ENCODE measurements around the gene SEM1. TPM values are rescaled to one million over a fixed set of nuclear protein-coding genes. Genes with fewer than 3 reads are reported as not detected.
"Not testable (repeated sequence)": the region's sequence is repeated elsewhere in the genome, so short reads cannot be mapped to it uniquely, and the experiment has no call there.

Gene SEM1
- total RNA-seq, 6 experiments from 2014 or later, result 35.0 to 87.7 (median 45.9) TPM

DNA sequence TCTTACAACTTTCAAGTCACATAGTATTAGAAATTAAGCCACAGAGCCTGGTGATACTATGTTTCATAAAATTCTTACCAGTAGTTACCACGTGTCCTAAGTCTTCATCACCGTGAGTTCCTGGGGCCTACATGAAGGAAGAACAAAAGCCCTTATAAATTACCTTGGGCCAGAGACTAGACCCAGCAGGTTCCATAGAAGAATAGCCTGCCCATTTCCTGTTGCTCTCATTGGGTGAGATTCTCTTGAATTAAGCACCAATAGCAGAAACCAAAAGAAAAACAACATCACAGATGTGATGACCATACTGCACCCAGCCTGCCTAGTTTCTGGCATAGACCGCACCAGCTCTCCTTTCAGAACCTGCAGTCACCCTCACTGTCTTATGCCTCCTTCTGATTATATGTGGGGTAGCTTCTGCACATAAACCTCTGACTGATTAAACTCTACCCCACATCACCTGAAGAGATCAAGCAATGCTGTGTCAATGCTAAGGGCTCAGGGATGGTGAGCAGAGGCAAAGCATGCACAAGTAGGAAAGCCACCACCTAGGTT, 18.0 kb upstream of the SEM1 start:
- Mint-ChIP-seq H3K4me3 (no peak overlapping the region), H3K27ac (no peak overlapping the region)

DNA sequence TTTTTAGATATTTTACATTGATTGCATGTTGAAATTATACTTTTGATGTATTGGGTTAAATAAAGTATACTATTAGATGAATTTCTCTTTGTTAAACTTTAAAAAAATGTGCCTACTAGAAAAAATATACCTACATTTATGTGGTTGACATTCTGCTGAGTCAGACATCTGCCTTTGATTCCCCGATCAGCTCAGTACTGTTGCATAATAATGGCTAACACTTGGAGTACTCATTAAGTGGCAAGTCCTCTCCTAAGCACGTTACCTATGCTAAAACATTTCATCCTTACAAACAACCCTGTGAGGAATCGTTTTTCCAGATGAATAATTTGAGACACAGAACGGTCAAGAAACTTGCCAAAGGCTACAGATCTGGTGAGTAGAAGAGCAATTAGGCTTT, 14.0 kb upstream of the SEM1 start:
- H3K4me1 Mint-ChIP-seq (ENCODE audit: low read depth), result no peaks in the 10 kb centered on the region
- H3K27me3 Mint-ChIP-seq (ENCODE audit: insufficient read depth), result no peaks in the 10 kb centered on the region
- no peaks in the 10 kb centered on the region for H3K36me3 Mint-ChIP-seq (ENCODE audit: low read depth)
- TF ChIP-seq, protein P1, sequence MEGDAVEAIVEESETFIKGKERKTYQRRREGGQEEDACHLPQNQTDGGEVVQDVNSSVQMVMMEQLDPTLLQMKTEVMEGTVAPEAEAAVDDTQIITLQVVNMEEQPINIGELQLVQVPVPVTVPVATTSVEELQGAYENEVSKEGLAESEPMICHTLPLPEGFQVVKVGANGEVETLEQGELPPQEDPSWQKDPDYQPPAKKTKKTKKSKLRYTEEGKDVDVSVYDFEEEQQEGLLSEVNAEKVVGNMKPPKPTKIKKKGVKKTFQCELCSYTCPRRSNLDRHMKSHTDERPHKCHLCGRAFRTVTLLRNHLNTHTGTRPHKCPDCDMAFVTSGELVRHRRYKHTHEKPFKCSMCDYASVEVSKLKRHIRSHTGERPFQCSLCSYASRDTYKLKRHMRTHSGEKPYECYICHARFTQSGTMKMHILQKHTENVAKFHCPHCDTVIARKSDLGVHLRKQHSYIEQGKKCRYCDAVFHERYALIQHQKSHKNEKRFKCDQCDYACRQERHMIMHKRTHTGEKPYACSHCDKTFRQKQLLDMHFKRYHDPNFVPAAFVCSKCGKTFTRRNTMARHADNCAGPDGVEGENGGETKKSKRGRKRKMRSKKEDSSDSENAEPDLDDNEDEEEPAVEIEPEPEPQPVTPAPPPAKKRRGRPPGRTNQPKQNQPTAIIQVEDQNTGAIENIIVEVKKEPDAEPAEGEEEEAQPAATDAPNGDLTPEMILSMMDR (IDR thresholded peaks at IDR 0.05), result no peak
- DNase-seq, result no peak
- H3K27ac Mint-ChIP-seq, result no peak overlapping the region
- no peaks in the 10 kb centered on the region for H3K9me3 Mint-ChIP-seq
- H3K4me3 Mint-ChIP-seq, result no peak overlapping the region

More for the DNA sequence above, 18.0 kb upstream of the SEM1 start:
- no peaks in the 10 kb centered on the region for H3K36me3 Mint-ChIP-seq (ENCODE audit: low read depth)
- H3K27me3 Mint-ChIP-seq (ENCODE audit: insufficient read depth), result no peaks in the 10 kb centered on the region
- no peak for DNase-seq
- H3K9me3 Mint-ChIP-seq, result no peaks in the 10 kb centered on the region
- H3K4me1 Mint-ChIP-seq (ENCODE audit: low read depth), result no peaks in the 10 kb centered on the region
- TF ChIP-seq, protein P1 (IDR thresholded peaks at IDR 0.05), result no peak

DNA sequence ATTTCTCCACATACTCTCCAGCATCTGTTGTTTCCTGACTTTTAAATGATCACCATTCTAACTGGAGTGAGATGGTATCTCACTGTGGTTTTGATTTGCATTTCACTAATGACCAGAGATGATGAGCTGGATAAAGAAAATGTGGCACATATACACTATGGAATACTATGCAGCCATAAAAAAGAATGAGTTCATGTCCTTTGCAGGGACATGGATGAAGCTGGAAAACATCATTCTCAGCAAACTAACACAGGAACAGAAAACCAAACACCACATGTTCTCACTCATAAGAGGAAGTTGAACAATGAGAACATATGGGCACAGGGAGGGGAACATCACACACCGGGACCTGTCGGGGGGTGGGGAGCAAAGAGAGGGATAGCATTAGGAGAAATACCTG, 13.3 kb upstream of the SEM1 start:
- H3K4me1 Mint-ChIP-seq (ENCODE audit: low read depth); H3K9me3 Mint-ChIP-seq; H3K36me3 Mint-ChIP-seq (ENCODE audit: low read depth); DNase-seq; H3K27me3 Mint-ChIP-seq (ENCODE audit: insufficient read depth); H3K27ac Mint-ChIP-seq; H3K4me3 Mint-ChIP-seq: not testable (repeated sequence)

DNA sequence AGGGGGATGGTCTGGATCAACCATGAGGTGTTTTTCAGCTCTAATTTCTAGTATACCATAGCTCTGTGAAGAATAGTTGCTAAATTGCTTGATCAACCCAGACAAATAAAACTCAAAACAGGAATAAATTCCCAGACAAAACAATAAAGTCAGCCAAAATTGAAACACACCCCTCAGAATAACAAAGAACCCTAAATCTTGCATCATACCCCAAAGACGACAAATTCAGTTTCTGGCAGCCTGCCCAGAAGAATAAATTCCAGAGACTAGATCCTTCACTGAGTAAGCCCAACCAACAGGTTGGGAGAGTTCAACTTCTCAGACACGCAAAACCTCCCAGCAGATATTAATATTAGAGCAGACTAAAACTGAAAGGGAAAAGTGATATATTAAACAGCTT, 11.2 kb upstream of the SEM1 start:
- Mint-ChIP-seq H3K4me3 (no peak overlapping the region), H3K36me3 (ENCODE audit: low read depth) (no peaks in the 10 kb centered on the region), H3K9me3 (no peaks in the 10 kb centered on the region), H3K27me3 (ENCODE audit: insufficient read depth) (no peaks in the 10 kb centered on the region), H3K27ac (no peak overlapping the region), H3K4me1 (ENCODE audit: low read depth) (no peaks in the 10 kb centered on the region)
- DNase-seq, result no peak
- TF ChIP-seq, protein P1 (IDR thresholded peaks at IDR 0.05), result no peak

DNA sequence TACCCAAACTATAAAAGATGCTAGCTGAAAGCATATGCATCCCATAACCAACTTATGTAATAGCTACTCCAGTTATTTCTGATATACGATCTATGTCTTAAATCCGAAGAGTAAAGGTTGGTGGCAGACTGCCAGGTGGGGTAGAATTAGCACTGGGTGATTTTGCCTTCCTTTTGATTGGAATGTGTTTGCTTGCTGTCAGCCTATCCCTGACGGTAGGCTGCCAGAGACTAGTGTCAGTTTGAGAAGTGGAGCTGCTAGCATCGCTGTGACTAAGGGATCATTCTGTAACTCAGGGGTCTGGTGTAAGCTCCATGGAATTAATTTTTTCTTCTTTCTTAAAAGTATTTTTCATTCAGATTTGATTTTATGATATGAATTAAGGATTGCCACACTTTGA, 9.5 kb upstream of the SEM1 start:
- TF ChIP-seq, protein P1 (IDR thresholded peaks at IDR 0.05), result no peak
- H3K4me1 Mint-ChIP-seq (ENCODE audit: low read depth), result no peaks in the 10 kb centered on the region
- no peaks in the 10 kb centered on the region for H3K36me3 Mint-ChIP-seq (ENCODE audit: low read depth)
- H3K27ac Mint-ChIP-seq, result no peak overlapping the region
- no peaks in the 10 kb centered on the region for H3K9me3 Mint-ChIP-seq
- H3K27me3 Mint-ChIP-seq (ENCODE audit: insufficient read depth), result no peaks in the 10 kb centered on the region; the same call in 1 of the 2 replicates
- H3K4me3 Mint-ChIP-seq, result no peak overlapping the region
- DNase-seq, result no peak

DNA sequence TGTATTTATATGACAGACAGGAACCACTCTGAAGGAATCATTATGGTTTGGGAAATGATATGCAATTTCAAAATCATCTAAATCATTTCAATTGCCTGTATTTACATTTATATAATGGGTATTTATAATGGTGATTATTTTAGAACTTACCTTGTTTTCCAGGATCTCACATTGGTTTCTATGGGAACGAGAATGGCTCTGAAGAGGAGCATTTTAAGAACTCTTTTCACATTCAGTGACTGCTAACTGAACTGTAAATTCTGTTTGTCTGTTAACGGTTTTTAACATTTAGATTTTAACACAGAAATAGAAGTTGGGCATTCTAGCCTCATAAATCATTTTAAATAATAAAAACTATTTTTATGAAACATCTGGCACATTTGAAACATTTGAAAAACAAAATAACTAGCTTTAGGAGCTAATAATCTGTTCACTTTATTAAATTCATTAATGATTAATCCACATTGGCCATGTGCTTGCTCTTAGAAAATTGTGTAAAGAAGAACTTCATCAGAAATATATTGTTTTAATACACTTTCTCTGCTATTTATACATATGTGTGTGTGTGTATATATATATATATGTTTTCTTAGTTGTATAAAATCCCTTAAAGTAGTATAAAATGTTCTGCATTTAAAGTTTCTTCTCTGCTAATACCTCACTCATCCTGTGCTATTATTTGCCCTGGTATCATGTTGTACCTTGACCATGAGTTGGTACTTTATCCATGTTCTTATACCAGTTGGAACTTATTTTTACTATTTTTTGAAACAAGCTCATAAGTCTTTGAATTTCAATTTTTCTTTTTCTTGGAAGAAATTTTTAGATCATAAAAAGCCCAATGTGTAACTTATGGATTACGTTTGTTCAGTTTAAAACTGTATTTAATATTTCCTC, 8.7 kb upstream of the SEM1 start:
- Mint-ChIP-seq H3K36me3 (ENCODE audit: low read depth) (no peaks in the 10 kb centered on the region), H3K27me3 (ENCODE audit: insufficient read depth) (peaks cover 3% of the 10 kb centered on the region; the same call in 1 of the 2 replicates), H3K4me3 (no peak overlapping the region), H3K4me1 (ENCODE audit: low read depth) (no peaks in the 10 kb centered on the region), H3K9me3 (no peaks in the 10 kb centered on the region), H3K27ac (no peak overlapping the region)
- TF ChIP-seq, protein P1 (IDR thresholded peaks at IDR 0.05), result no peak
- DNase-seq, result no peak

Measured in HFFc6 (cell line).